H1 (cell line): Measurements from ENCODE around the gene ZNF577. TPM values are rescaled to one million over a fixed set of nuclear protein-coding genes. Genes with fewer than 3 reads are reported as not detected.
A peak's percentile ranks its signal among the peaks of the same experiment; 100 is the strongest.

ENCODE experiments used
- CTCF ChIA-PET: fragments of 300-600 bp; sonication (Branson Sonifier 250); formaldehyde crosslinking; loops from one replicate; lab custom pipeline; 2021; ENCODE audit not compliant: partially characterized antibody; lab: Charles Lee
- POLR2A ChIA-PET: fragments of 300-600 bp; sonication (Branson Sonifier 250); formaldehyde crosslinking; loops from one replicate; lab custom pipeline; 2021; ENCODE audit warnings: inconsistent platforms; ENCODE audit not compliant: partially characterized antibody; lab: Charles Lee
- DNase-seq, 2 experiments: peaks; one replicate each; pipeline versions ENCODE4 v3.0.0 to v3.0.0-alpha.2; 2010 to 2022; ENCODE audit warnings: low spot score in 2 of 2, low read depth in 1 of 2, mixed read lengths in 1 of 2
- FAIRE-seq: peaks from 2 replicates; lab custom pipeline; 2011; peaks lifted over from hg19 to GRCh38; lab: Jason Lieb, UNC
- H2AFZ ChIP-seq: 2 replicates; pipeline ENCODE4 v1.8.1; 2012; ENCODE audit warnings: low read length, inconsistent platforms
- H2AK5ac ChIP-seq: 2 replicates; pipeline ENCODE4 v1.6.1; 2013; ENCODE audit warnings: low read depth, low read length
- H2BK120ac ChIP-seq: replicated peaks from 2 replicates; pipeline ENCODE3; 2013; ENCODE audit warnings: low read depth, low read length, inconsistent platforms
- H2BK12ac ChIP-seq: 2 replicates; pipeline ENCODE4 v1.6.1; 2013; ENCODE audit warnings: low read depth, low read length
- H2BK15ac ChIP-seq: 2 replicates; pipeline ENCODE4 v1.6.1; 2013; ENCODE audit warnings: low read length
- H2BK20ac ChIP-seq: 2 replicates; pipeline ENCODE4 v1.6.1; 2013; ENCODE audit warnings: low read length
- H2BK5ac ChIP-seq: 2 replicates; pipeline ENCODE4 v1.6.1; 2013; ENCODE audit warnings: low read depth, low read length
- H3K14ac ChIP-seq: 2 replicates; pipeline ENCODE4 v1.6.1; 2013; ENCODE audit warnings: inconsistent platforms; ENCODE audit not compliant: insufficient read length
- H3K18ac ChIP-seq: 2 replicates; pipeline ENCODE4 v1.6.1; 2013; ENCODE audit warnings: low read length; ENCODE audit errors: extremely low read depth
- H3K23ac ChIP-seq: 2 replicates; pipeline ENCODE4 v1.6.1; 2013; ENCODE audit warnings: inconsistent platforms; ENCODE audit not compliant: insufficient read length
- H3K23me2 ChIP-seq: 2 replicates; pipeline ENCODE4 v1.6.1; 2013; ENCODE audit warnings: low read depth, low read length
- H3K27ac ChIP-seq: 2 replicates; pipeline ENCODE4 v1.6.1; 2011; ENCODE audit warnings: low read depth, low read length, inconsistent platforms
- H3K27me3 ChIP-seq, 4 experiments: replicated peaks in 1 of 4; 1 replicate in 1 of 4; 2 replicates in 3 of 4; pipeline versions ENCODE4 v1.6.1 to v1.8.1; 2011 to 2013; ENCODE audit warnings: low read length in 3 of 4, mild to moderate bottlenecking in 3 of 4, inconsistent platforms in 2 of 4, mixed read lengths in 2 of 4, moderate library complexity in 1 of 4; ENCODE audit not compliant: control insufficient read depth in 3 of 4, insufficient read depth in 3 of 4; ENCODE audit errors: extremely low read depth in 1 of 4
- H3K36me3 ChIP-seq, 4 experiments: 2 replicates each; pipeline versions ENCODE4 v1.6.1 to v1.8.1; 2011 to 2013; ENCODE audit warnings: mild to moderate bottlenecking in 4 of 4, low read length in 3 of 4, moderate library complexity in 2 of 4, control low read depth in 1 of 4, inconsistent platforms in 1 of 4; ENCODE audit not compliant: insufficient read depth in 4 of 4, control insufficient read depth in 2 of 4
- H3K4ac ChIP-seq: replicated peaks from 2 replicates; pipeline ENCODE3; 2013; ENCODE audit warnings: low read length, low read depth, mixed read lengths, inconsistent platforms; ENCODE audit not compliant: insufficient read length
- H3K4me1 ChIP-seq, 4 experiments: replicated peaks in 1 of 4; 1 replicate in 1 of 4; 2 replicates in 3 of 4; pipeline versions ENCODE4 v1.6.1 to v1.8.1; 2011 to 2013; ENCODE audit warnings: low read length in 3 of 4, inconsistent platforms in 2 of 4, mixed read lengths in 1 of 4; ENCODE audit not compliant: insufficient read depth in 4 of 4, control insufficient read depth in 3 of 4
- H3K4me2 ChIP-seq, 2 experiments: 2 replicates each; pipeline versions ENCODE4 v1.6.1 to v1.8.1; 2011 to 2013; ENCODE audit warnings: low read depth in 2 of 2, low read length in 2 of 2, control low read depth in 1 of 2, inconsistent platforms in 1 of 2, mild to moderate bottlenecking in 1 of 2; ENCODE audit not compliant: insufficient read depth in 1 of 2
- H3K4me3 ChIP-seq, 4 experiments: fragments of 200-600, 300-600 bp in 1 of 4; sonication (generic), shearing (Covaris generic), sonication (Bioruptor Twin) in 1 of 4; 2 replicates each; pipeline versions ENCODE4 v1.5.1 to v1.8.1; 2011 to 2016; ENCODE audit warnings: low read length in 4 of 4, low read depth in 3 of 4, control low read depth in 2 of 4, inconsistent platforms in 2 of 4, mild to moderate bottlenecking in 2 of 4, mixed read lengths in 1 of 4, moderate library complexity in 1 of 4; ENCODE audit not compliant: insufficient read depth in 2 of 4; ENCODE audit errors: extremely low read depth in 1 of 4
- H3K56ac ChIP-seq: replicated peaks from 2 replicates; pipeline ENCODE3; 2013; ENCODE audit warnings: low read depth, mild to moderate bottlenecking, mixed read lengths, low read length, inconsistent platforms; ENCODE audit not compliant: insufficient read length
- H3K79me1 ChIP-seq: 2 replicates; pipeline ENCODE4 v1.6.1; 2013; ENCODE audit warnings: low read depth, low read length, control low read depth
- H3K79me2 ChIP-seq, 2 experiments: 2 replicates each; pipeline versions ENCODE4 v1.6.1 to v1.8.1; 2012 to 2013; ENCODE audit warnings: low read length in 2 of 2, mild to moderate bottlenecking in 2 of 2, inconsistent platforms in 1 of 2; ENCODE audit not compliant: insufficient read depth in 2 of 2, control insufficient read depth in 1 of 2
- H3K9ac ChIP-seq, 4 experiments: replicated peaks in 1 of 4; 1 replicate in 1 of 4; 2 replicates in 3 of 4; pipeline versions ENCODE4 v1.6.1 to v1.8.1; 2011 to 2013; ENCODE audit warnings: low read depth in 3 of 4, low read length in 3 of 4, control low read depth in 2 of 4, mild to moderate bottlenecking in 2 of 4, moderate library complexity in 2 of 4, inconsistent platforms in 1 of 4; ENCODE audit errors: extremely low read depth in 1 of 4
- H3K9me3 ChIP-seq, 2 experiments: 2 replicates each; pipeline versions ENCODE4 v1.6.1 to v1.8.1; 2012 to 2013; ENCODE audit warnings: mild to moderate bottlenecking in 2 of 2, moderate library complexity in 2 of 2, control low read depth in 1 of 2, inconsistent platforms in 1 of 2, low read depth in 1 of 2, low read length in 1 of 2, mixed read lengths in 1 of 2; ENCODE audit not compliant: insufficient read depth in 2 of 2
- H4K20me1 ChIP-seq, 2 experiments: replicated peaks in 1 of 2; 2 replicates each; pipeline versions ENCODE3 to v1.8.1; 2011 to 2013; ENCODE audit warnings: inconsistent platforms in 2 of 2, low read length in 2 of 2, mild to moderate bottlenecking in 1 of 2; ENCODE audit not compliant: insufficient read depth in 2 of 2, control insufficient read depth in 1 of 2
- H4K5ac ChIP-seq: 2 replicates; pipeline ENCODE4 v1.6.1; 2013; ENCODE audit warnings: low read length, low read depth, mixed read lengths, inconsistent platforms; ENCODE audit not compliant: insufficient read length
- H4K8ac ChIP-seq: 2 replicates; pipeline ENCODE4 v1.8.0; 2013; ENCODE audit warnings: mild to moderate bottlenecking, moderate library complexity, low read length, inconsistent platforms; ENCODE audit not compliant: insufficient read depth; ENCODE audit errors: extremely low read depth
- H4K91ac ChIP-seq: replicated peaks from 2 replicates; pipeline ENCODE3; 2013; ENCODE audit warnings: low read length, mixed read lengths, inconsistent platforms; ENCODE audit not compliant: insufficient read length
- SRF ChIP-seq: IDR thresholded peaks from 2 replicates; pipeline ENCODE4 v1.6.1; 2011; ENCODE audit warnings: mild to moderate bottlenecking, low read depth, low read length, moderate library complexity
- WGBS, 2 experiments: shearing (Covaris generic) in 1 of 2; methylation state at CpG; one replicate each; pipeline versions ENCODE4 v1.1.6 to v1.1.7; 2013 to 2015; ENCODE audit warnings: low lambda C conversion rate in 2 of 2, mixed read lengths in 2 of 2, inconsistent platforms in 1 of 2, low coverage in 1 of 2, missing lambda C conversion rate in 1 of 2; ENCODE audit not compliant: insufficient replicate concordance in 2 of 2, insufficient coverage in 1 of 2, insufficient read length in 1 of 2; ENCODE audit errors: extremely low coverage in 1 of 2, missing lambda C conversion rate in 1 of 2; 5-methylcytosine and 5-hydroxymethylcytosine counted together
- polyA plus RNA-seq, 7 experiments: library from polyadenylated mRNA; depleted of rRNA in 3 of 7; stranded (reverse) in 5 of 7; unstranded in 2 of 7; fragments of >200 nt in 5 of 7; fragments of 200-250 nt in 2 of 7; gene quantifications; 1 replicate in 5 of 7; 2 replicates in 1 of 7; 4 replicates in 1 of 7; pipeline versions ENCODE4 v1.2.1 to v1.2.3, GENCODE V29; 2011 to 2013; ENCODE audit warnings: missing spikeins in 2 of 7, mixed read lengths in 2 of 7
- total RNA-seq: library from RNA; stranded (reverse); fragmentation: NEBNext Ultra II Directional; extraction: Animal tissue kit (Norgen Biotek cat#: 25700); gene quantifications from 2 replicates; pipeline ENCODE4 v1.2.1, GENCODE V29; 2021

Gene ZNF577
- total and polyA plus RNA-seq, 2 of the 8 experiments (the other 6 are each of a cell fraction or from before 2014, with no cell fraction given), result 13.8 to 14.9 TPM

- H3K4ac ChIP-seq, result no peak overlapping the region
- no peaks in the 10 kb centered on the region for H3K27me3 ChIP-seq
- H3K36me3 ChIP-seq, result peaks cover 2 to 13% (median 6%) of the 10 kb centered on the region in 4 experiments; a peak in 4 of 8 replicates
- peaks cover 0 to 39% of the 10 kb centered on the region in 2 experiments; a peak in 3 of 4 replicates for H3K79me2 ChIP-seq
- H3K27ac ChIP-seq, result peak overlapping the region; percentile 99
- H3K4me1 ChIP-seq, result no peaks in the 10 kb centered on the region
- ChIA-PET CTCF (no interaction called here), POLR2A (interaction anchor here (0.7 to 1.7 kb wide), 7 partner anchors 11 to 593 kb away, joined by 3 to 5 read pairs (median 3); partner anchors contain the start of genes ZNF614 and ZNF649)
- no peak overlapping the region for H2BK120ac ChIP-seq
- no peak overlapping the region; the same call in 1 of the 2 replicates for H2BK12ac ChIP-seq
- no peak for TF ChIP-seq SRF
- DNase-seq (no peak), FAIRE-seq (no peak)
- no peak overlapping the region for H2AFZ ChIP-seq
- no peak overlapping the region for H3K14ac ChIP-seq
- 0 out of 2 replicates have a peak, but pooled peaks cover 3% of the 10 kb centered on the region for H3K79me1 ChIP-seq
- H4K5ac ChIP-seq, result peak overlapping the region; percentile 79
- WGBS, 2 experiments, result 17% methylated on average over 11 of the region's 11 CpGs; no CpG with 5 or more reads in 1 of the 2 experiments
- peaks cover 37 to 40% of the 10 kb centered on the region in 2 experiments for H3K9me3 ChIP-seq
- H3K9ac ChIP-seq, result peak overlapping the region in 1 of 4 experiments; percentile 40; a peak in 3 of 7 replicates
- H2AK5ac ChIP-seq, result no peak overlapping the region
- H4K91ac ChIP-seq, result peak overlapping the region; percentile 39
- peak overlapping the region; percentile 65 to 98 (median 93) for H3K4me3 ChIP-seq
- H2BK5ac ChIP-seq, result no peak overlapping the region; the same call in 1 of the 2 replicates
- H2BK15ac ChIP-seq, result no peak overlapping the region
- no peak overlapping the region; the same call in 1 of the 2 replicates for H3K18ac ChIP-seq
- peak overlapping the region; percentile 89 for H4K8ac ChIP-seq
- H2BK20ac ChIP-seq, result no peak overlapping the region
- peaks cover 0 to 2% of the 10 kb centered on the region in 2 experiments for H4K20me1 ChIP-seq
- no peak overlapping the region for H3K56ac ChIP-seq
- H3K23ac ChIP-seq, result no peak overlapping the region
- peaks cover 5% of the 10 kb centered on the region; the same call in 1 of the 2 replicates for H3K23me2 ChIP-seq
- peak overlapping the region; percentile 57 to 83 for H3K4me2 ChIP-seq
Measured at GRCh38 chr19:51926426-51926783, 38.7 kb upstream of the ZNF577 start.
